ENCODE data around the gene CYP46A1. TPM values are rescaled to one million over a fixed set of nuclear protein-coding genes. Genes with fewer than 3 reads are reported as not detected.

Gene CYP46A1
- total and polyA plus RNA-seq, 7 experiments from 2014 or later = 0.02 to 0.34 (median 0.23) TPM; not detected in 1

DNA sequence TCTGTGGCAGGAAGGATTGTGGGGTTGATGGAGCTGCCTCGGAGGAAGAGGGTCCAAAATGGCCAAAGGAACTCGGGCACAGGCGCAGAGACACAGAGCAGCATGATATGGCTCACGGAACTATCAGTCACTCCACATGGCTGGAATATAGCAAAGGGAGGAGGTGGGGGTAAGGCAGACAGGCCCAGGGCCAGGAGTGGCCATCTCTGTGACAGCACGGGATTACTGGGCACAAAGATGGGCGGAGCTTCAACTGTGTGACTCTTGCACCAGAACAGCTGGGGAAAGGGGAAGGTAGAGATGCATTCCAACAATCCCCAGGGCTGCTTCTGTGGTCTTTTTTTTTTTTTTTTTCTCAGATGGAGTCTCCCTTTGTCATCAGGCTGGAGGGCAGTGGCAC lies 84.3 kb downstream of the CYP46A1 start:
- Mint-ChIP-seq H3K27me3 (peaks cover 0 to 25% (median 0%) of the 10 kb centered on the region in 5 donors), H3K27ac (no peak overlapping the region), H3K36me3 (peaks cover 0 to 3% (median 0%) of the 10 kb centered on the region in 5 donors), H3K4me1 (no peaks in the 10 kb centered on the region), H3K9me3 (peaks cover 0 to 5% (median 0%) of the 10 kb centered on the region in 11 donors), H3K4me3 (no peak overlapping the region)
- H3K36me3 ChIP-seq (ENCODE audit: control insufficient read depth in 2 of 3, insufficient read depth in 3 of 3, low read length in 3 of 3) = no peaks in the 10 kb centered on the region
- POLR2A ChIA-PET = no interaction called here
- intact Hi-C loops (cut with micrococcal nuclease) = no loop called here
- no peaks in the 10 kb centered on the region for H3K4me1 ChIP-seq (ENCODE audit: control insufficient read depth in 2 of 2, insufficient read depth in 2 of 2, low read length in 2 of 2)
- no peak overlapping the region for H3K4me3 ChIP-seq (ENCODE audit: low read length)
- H3K9me3 ChIP-seq (ENCODE audit: control insufficient read depth in 2 of 3, low read length in 3 of 3) = no peaks in the 10 kb centered on the region
- no peaks in the 10 kb centered on the region for H3K27me3 ChIP-seq (ENCODE audit: control insufficient read depth in 2 of 2, insufficient read depth in 2 of 2, low read length in 2 of 2)
- DNase-seq (no peak), ATAC-seq (no peak)
- CTCF ChIA-PET = interaction anchor here (0.7 kb wide), 1 partner anchor 15 kb away, joined by 5 read pairs; no protein-coding TSS in a partner anchor
- H3K27ac ChIP-seq (ENCODE audit: low read depth, low read length) = no peak overlapping the region

DNA sequence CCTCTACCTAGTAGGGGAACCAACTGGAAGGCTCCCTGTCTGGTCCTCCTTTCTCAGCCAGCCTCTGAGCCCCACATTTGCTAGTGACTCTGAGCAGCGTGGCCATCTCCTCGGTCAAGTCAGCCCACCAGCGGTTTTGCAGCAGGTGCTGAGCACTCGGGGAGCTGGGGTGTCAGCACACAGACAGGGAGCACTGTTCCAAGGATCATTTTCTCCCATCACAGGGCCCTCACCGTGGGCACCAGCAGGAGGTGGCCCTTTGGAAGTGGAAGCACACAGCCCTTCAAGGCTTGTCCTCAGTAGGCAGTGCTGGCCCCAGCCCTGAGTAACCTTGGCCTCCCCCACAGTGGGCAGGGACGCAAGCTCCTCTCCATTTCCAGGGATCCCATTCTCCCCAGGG lies 85.0 kb downstream of the CYP46A1 start:
- POLR2A ChIA-PET = no interaction called here
- intact Hi-C loops (cut with micrococcal nuclease) = no loop called here

GRCh38 chr14:99769799-99770198 lies 85.7 kb downstream of the CYP46A1 start:
- Histone ChIP-seq H3K4me3 (ENCODE audit: low read length) (no peak overlapping the region), H3K27me3 (ENCODE audit: control insufficient read depth in 2 of 2, insufficient read depth in 2 of 2, low read length in 2 of 2) (no peaks in the 10 kb centered on the region), H3K4me1 (ENCODE audit: control insufficient read depth in 2 of 2, insufficient read depth in 2 of 2, low read length in 2 of 2) (no peaks in the 10 kb centered on the region), H3K9me3 (ENCODE audit: control insufficient read depth in 2 of 3, low read length in 3 of 3) (no peaks in the 10 kb centered on the region), H3K27ac (ENCODE audit: low read depth, low read length) (no peak overlapping the region), H3K36me3 (ENCODE audit: control insufficient read depth in 2 of 3, insufficient read depth in 3 of 3, low read length in 3 of 3) (no peaks in the 10 kb centered on the region)
- H3K36me3 Mint-ChIP-seq = peaks cover 0 to 3% (median 0%) of the 10 kb centered on the region in 5 donors
- CTCF ChIA-PET = no interaction called here
- peaks cover 0 to 25% (median 4%) of the 10 kb centered on the region in 5 donors for H3K27me3 Mint-ChIP-seq
- POLR2A ChIA-PET = no interaction called here
- no peak overlapping the region for H3K4me3 Mint-ChIP-seq
- DNase-seq (no peak), ATAC-seq (no peak)
- H3K9me3 Mint-ChIP-seq = peaks cover 0 to 5% (median 0%) of the 10 kb centered on the region in 11 donors
- peaks cover 0 to 6% (median 0%) of the 10 kb centered on the region in 7 donors for H3K4me1 Mint-ChIP-seq
- H3K27ac Mint-ChIP-seq = no peak overlapping the region
- intact Hi-C loops (cut with micrococcal nuclease) = no loop called here

More for the DNA sequence above, 85.0 kb downstream of the CYP46A1 start:
- ATAC-seq (no peak), DNase-seq (no peak)
- CTCF ChIA-PET = no interaction called here
- Mint-ChIP-seq H3K27ac (no peak overlapping the region), H3K4me1 (peaks cover 0 to under 1% (median 0%) of the 10 kb centered on the region in 7 donors), H3K36me3 (peaks cover 0 to 3% (median 0%) of the 10 kb centered on the region in 5 donors), H3K27me3 (peaks cover 0 to 25% (median 0%) of the 10 kb centered on the region in 5 donors), H3K9me3 (peaks cover 0 to 5% (median 0%) of the 10 kb centered on the region in 11 donors), H3K4me3 (no peak overlapping the region)
- no peaks in the 10 kb centered on the region for H3K4me1 ChIP-seq (ENCODE audit: control insufficient read depth in 2 of 2, insufficient read depth in 2 of 2, low read length in 2 of 2)
- H3K9me3 ChIP-seq (ENCODE audit: control insufficient read depth in 2 of 3, low read length in 3 of 3) = no peaks in the 10 kb centered on the region
- no peaks in the 10 kb centered on the region for H3K27me3 ChIP-seq (ENCODE audit: control insufficient read depth in 2 of 2, insufficient read depth in 2 of 2, low read length in 2 of 2)
- H3K36me3 ChIP-seq (ENCODE audit: control insufficient read depth in 2 of 3, insufficient read depth in 3 of 3, low read length in 3 of 3) = no peaks in the 10 kb centered on the region
- H3K4me3 ChIP-seq (ENCODE audit: low read length) = no peak overlapping the region
- no peak overlapping the region for H3K27ac ChIP-seq (ENCODE audit: low read depth, low read length)

DNA sequence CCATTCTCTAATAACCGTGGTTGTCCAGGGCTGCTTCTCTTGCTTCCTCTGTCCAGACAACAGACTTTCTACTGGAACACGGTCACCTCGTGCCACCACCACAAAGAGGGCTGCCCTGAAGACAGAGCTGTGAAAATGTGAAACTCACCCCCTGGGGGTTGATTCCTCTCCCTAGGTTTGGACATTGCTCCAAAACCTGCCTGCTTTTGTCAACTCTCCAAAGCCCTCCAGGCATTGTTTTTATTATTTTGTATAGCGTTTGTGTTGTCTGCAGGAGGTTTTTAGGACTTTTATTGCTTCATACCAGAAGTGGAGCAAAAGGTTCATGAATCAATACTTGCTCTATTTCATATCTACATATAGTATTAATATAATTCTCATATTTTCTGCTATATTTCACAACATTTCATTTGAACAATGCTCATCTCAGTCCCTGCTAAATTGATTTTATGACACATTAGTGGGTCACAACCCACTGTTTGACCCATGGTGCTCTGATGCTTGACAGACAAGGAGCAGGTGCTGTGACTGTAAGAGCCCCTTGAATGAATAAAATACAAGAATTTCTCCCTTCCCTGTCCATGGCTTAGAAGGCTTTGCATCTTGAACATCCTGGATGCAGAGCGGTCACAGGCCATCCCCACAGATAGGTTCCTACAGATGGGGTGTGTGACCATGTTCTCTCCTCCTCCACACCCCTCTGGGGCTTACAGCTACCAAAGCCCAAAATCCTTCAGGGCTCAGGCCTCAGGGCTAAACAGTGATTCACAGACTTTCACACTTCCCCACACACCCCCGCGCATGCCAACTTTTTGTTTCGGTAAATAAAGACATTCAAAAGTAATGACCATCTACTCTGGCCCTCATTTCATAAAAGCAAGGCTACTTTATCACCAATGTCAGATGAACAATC lies 88.5 kb downstream of the CYP46A1 start:
- H3K4me1 ChIP-seq (ENCODE audit: control insufficient read depth in 2 of 2, insufficient read depth in 2 of 2, low read length in 2 of 2) = no peaks in the 10 kb centered on the region
- no peak overlapping the region for H3K4me3 ChIP-seq (ENCODE audit: low read length)
- POLR2A ChIA-PET = no interaction called here
- Mint-ChIP-seq H3K27me3 (peaks cover 4 to 42% (median 16%) of the 10 kb centered on the region in 5 donors), H3K4me1 (peaks cover 0 to 6% (median 0%) of the 10 kb centered on the region in 7 donors), H3K9me3 (peaks cover 0 to 5% (median 0%) of the 10 kb centered on the region in 11 donors), H3K27ac (no peak overlapping the region), H3K4me3 (no peak overlapping the region), H3K36me3 (peaks cover 0 to 3% (median 0%) of the 10 kb centered on the region in 5 donors)
- H3K27me3 ChIP-seq (ENCODE audit: control insufficient read depth in 2 of 2, insufficient read depth in 2 of 2, low read length in 2 of 2) = no peaks in the 10 kb centered on the region
- no peak overlapping the region for H3K27ac ChIP-seq (ENCODE audit: low read depth, low read length)
- intact Hi-C loops (cut with micrococcal nuclease) = no loop called here
- H3K9me3 ChIP-seq (ENCODE audit: control insufficient read depth in 2 of 3, low read length in 3 of 3) = no peaks in the 10 kb centered on the region
- ATAC-seq (no peak), DNase-seq (no peak)
- no peaks in the 10 kb centered on the region for H3K36me3 ChIP-seq (ENCODE audit: control insufficient read depth in 2 of 3, insufficient read depth in 3 of 3, low read length in 3 of 3)
- CTCF ChIA-PET = no interaction called here

DNA sequence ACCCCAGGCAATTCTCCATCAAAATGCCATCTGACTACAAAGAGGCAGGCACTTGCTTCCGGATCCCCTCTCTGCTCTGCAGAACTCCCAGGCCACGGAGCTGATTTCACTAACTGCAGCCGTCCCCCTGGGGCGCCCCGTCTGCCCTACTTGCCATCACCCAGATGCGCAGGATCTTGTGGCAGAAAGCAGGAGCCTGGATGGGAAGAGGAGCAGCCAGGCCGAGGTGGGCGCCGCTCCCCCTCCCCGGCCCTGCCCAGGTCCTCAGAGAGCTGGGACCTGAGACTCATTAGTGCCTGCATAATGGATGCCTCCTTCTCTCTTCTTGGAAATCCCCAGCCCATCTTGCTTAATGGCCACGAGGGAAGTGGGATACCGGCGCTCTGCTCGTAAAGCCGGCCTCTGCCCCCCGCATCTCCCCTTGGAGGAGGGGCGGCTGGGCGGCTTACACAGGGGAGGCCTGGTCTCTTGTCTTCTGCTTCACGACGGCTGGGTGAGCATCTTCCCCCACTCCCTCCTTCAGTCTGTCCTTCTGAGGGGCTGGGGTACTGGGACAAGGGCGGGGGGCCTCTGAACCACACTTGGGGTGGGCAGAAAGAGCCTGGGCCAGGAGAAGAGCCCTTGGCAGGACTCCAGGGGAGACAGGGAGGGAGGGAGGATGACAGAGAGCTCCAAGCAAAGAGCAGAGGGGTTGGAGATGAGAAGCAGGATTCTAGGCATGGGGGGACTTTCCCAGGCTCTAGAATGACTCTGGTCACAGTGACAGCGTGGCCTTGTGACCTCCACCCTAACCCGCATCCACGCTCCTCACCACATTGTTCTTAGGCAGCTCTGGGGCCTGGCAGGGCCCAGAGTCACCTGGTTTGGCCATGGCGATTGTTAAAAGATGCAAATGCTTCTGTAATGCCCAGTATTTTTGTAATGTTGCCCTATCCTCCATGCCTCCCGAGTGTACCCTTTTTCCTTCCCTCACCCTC lies 89.7 kb downstream of the CYP46A1 start:
- ATAC-seq (no peak), DNase-seq (no peak)
- intact Hi-C loops (cut with micrococcal nuclease) = no loop called here
- peaks cover 4 to 50% (median 28%) of the 10 kb centered on the region in 5 donors for H3K27me3 Mint-ChIP-seq
- POLR2A ChIA-PET = no interaction called here
- peaks cover 0 to 10% (median under 1%) of the 10 kb centered on the region in 11 donors for H3K9me3 Mint-ChIP-seq
- no peak overlapping the region for H3K27ac Mint-ChIP-seq
- peaks cover 0 to 6% (median 0%) of the 10 kb centered on the region in 7 donors for H3K4me1 Mint-ChIP-seq
- no peak overlapping the region for H3K4me3 Mint-ChIP-seq
- H3K36me3 ChIP-seq (ENCODE audit: control insufficient read depth in 2 of 3, insufficient read depth in 3 of 3, low read length in 3 of 3) = no peaks in the 10 kb centered on the region
- H3K9me3 ChIP-seq (ENCODE audit: control insufficient read depth in 2 of 3, low read length in 3 of 3) = no peaks in the 10 kb centered on the region
- CTCF ChIA-PET = no interaction called here
- H3K27ac ChIP-seq (ENCODE audit: low read depth, low read length) = no peak overlapping the region
- peaks cover 0 to 3% (median 0%) of the 10 kb centered on the region in 5 donors for H3K36me3 Mint-ChIP-seq
- no peaks in the 10 kb centered on the region for H3K4me1 ChIP-seq (ENCODE audit: control insufficient read depth in 2 of 2, insufficient read depth in 2 of 2, low read length in 2 of 2)
- H3K4me3 ChIP-seq (ENCODE audit: low read length) = no peak overlapping the region
- H3K27me3 ChIP-seq (ENCODE audit: control insufficient read depth in 2 of 2, insufficient read depth in 2 of 2, low read length in 2 of 2) = no peaks in the 10 kb centered on the region

- ATAC-seq (no peak), DNase-seq (no peak)
- intact Hi-C loops (cut with micrococcal nuclease) = no loop called here
- no peaks in the 10 kb centered on the region for H3K4me1 ChIP-seq (ENCODE audit: control insufficient read depth in 2 of 2, insufficient read depth in 2 of 2, low read length in 2 of 2)
- H3K27ac ChIP-seq (ENCODE audit: low read depth, low read length) = no peak overlapping the region
- H3K4me1 Mint-ChIP-seq = peaks cover 0 to 6% (median 0%) of the 10 kb centered on the region in 7 donors
- peaks cover 0 to 19% (median 8%) of the 10 kb centered on the region in 11 donors for H3K9me3 Mint-ChIP-seq
- H3K36me3 ChIP-seq (ENCODE audit: control insufficient read depth in 2 of 3, insufficient read depth in 3 of 3, low read length in 3 of 3) = no peaks in the 10 kb centered on the region
- no peak overlapping the region for H3K27ac Mint-ChIP-seq
- no peak overlapping the region for H3K4me3 ChIP-seq (ENCODE audit: low read length)
- H3K4me3 Mint-ChIP-seq = no peak overlapping the region
- H3K27me3 Mint-ChIP-seq = peaks cover 4 to 58% (median 36%) of the 10 kb centered on the region in 5 donors
- no peaks in the 10 kb centered on the region for H3K27me3 ChIP-seq (ENCODE audit: control insufficient read depth in 2 of 2, insufficient read depth in 2 of 2, low read length in 2 of 2)
- ChIA-PET CTCF (no interaction called here), POLR2A (no interaction called here)
- peaks cover 0 to 4% (median 0%) of the 10 kb centered on the region in 3 experiments for H3K9me3 ChIP-seq (ENCODE audit: control insufficient read depth in 2 of 3, low read length in 3 of 3)
- H3K36me3 Mint-ChIP-seq = peaks cover 0 to 11% (median 0%) of the 10 kb centered on the region in 5 donors
Measured at GRCh38 chr14:99774556-99775307, 90.6 kb downstream of the CYP46A1 start.

All from naive thymus-derived CD4-positive, alpha-beta T cell (primary cell).